Thoracic aorta (tissue), 2 donors: ENCODE results near the gene IL32. TPM values are rescaled to one million over a fixed set of nuclear protein-coding genes. Genes with fewer than 3 reads are reported as not detected.
A peak's percentile ranks its signal among the peaks of the same experiment; 100 is the strongest.

ENCODE experiments used
- ATAC-seq: fragments of 150-250 bp; one replicate; pipeline ENCODE4 v1.8.0; 2017; ENCODE audit warnings: low read depth; ENCODE audit not compliant: insufficient number of reproducible peaks, low FRiP score
- DNase-seq: peaks from one replicate; pipeline ENCODE4 v3.0.0-alpha.2; 2020; ENCODE audit warnings: low spot score
- H3K27ac ChIP-seq, 2 donors: fragments of 200-600 bp; sonication (generic); 1 replicate in 1 of 2; 2 replicates in 1 of 2; pipeline ENCODE4 v1.5.1; 2016; ENCODE audit warnings: mild to moderate bottlenecking in 2 of 2, moderate library complexity in 2 of 2
- H3K27me3 ChIP-seq: fragments of 200-600 bp; sonication (generic); replicated peaks from 2 replicates; pipeline ENCODE4 v1.6.0; 2016; ENCODE audit warnings: mild to moderate bottlenecking; ENCODE audit not compliant: insufficient read depth
- H3K36me3 ChIP-seq: fragments of 200-600 bp; sonication (generic); one replicate; pipeline ENCODE4 v1.5.1; 2016
- H3K4me1 ChIP-seq, 2 donors: fragments of 200-600 bp; sonication (generic); 1 replicate in 1 of 2; 2 replicates in 1 of 2; pipeline versions ENCODE4 v1.5.1 to v1.6.0; 2016; ENCODE audit warnings: low read depth in 2 of 2, mild to moderate bottlenecking in 1 of 2; ENCODE audit not compliant: control insufficient read depth in 1 of 2
- H3K4me3 ChIP-seq: fragments of 200-600 bp; sonication (generic); 2 replicates; pipeline ENCODE4 v1.5.1; 2016; ENCODE audit warnings: mild to moderate bottlenecking
- H3K9me3 ChIP-seq: fragments of 200-600 bp; sonication (generic); 2 replicates; pipeline ENCODE4 v1.5.1; 2016
- CTCF ChIP-seq: fragments of 200-600 bp; sonication (generic); IDR thresholded peaks from one replicate; pipeline ENCODE4 v1.5.1; 2019; ENCODE audit warnings: antibody characterized with exemption
- total RNA-seq, 2 donors: library from RNA; depleted of rRNA; stranded (reverse); fragments of >200 nt; gene quantifications; one replicate each; pipeline versions ENCODE4 v1.1.0 to v1.2.3, GENCODE V29; 2016

The IL32 gene
- total RNA-seq, 2 donors from 2014 or later, result 42.4 to 55.4 TPM

DNA sequence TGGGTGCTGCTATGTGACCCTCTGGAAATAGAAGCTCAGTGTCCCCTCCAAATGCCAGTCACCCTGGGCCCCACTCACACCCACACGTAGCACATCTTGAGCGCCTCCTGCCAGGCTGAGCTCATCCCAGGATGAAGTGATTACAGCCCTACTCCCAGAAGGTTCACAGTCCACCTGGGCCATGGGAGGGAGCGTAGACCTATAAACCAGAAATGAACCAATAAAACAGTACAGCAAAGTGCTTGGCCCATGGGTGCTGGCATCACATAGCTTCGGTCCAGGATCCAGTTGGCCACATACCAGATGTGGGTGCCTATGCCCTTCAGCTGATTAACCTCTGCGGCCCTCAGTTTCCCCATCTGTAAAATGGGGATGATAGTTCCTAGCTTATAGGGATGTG, 26.5 kb upstream of the IL32 start:
- TF ChIP-seq CTCF, result no peak
- Histone ChIP-seq H3K36me3 (no peaks in the 10 kb centered on the region), H3K4me1 (peaks cover 0 to 6% of the 10 kb centered on the region in 2 donors), H3K27ac (no peak overlapping the region), H3K9me3 (no peaks in the 10 kb centered on the region), H3K4me3 (no peak overlapping the region), H3K27me3 (peaks cover 8% of the 10 kb centered on the region)
- no peak for ATAC-seq
- DNase-seq, result no peak

DNA sequence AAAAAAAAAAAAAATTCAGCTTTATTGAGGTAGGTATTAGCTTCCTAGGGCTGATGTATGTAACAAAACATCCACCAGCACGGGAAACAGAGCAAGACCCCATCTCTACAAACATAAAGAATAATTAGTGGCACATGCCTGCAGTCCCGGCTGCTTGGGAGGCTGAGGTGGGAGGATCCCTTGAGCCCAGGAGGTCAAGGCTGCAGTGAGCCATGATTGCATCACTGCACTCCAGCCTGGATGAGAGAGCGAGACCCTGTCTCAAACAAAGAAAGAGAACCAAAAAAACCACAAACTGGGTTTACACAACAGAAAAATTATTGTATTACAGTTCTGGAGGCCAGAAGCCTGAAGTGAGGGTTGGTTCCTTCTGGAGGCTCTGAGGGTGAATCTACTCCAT, 23.1 kb upstream of the IL32 start:
- peaks cover 23% of the 10 kb centered on the region for H3K27me3 ChIP-seq
- DNase-seq (no peak), ATAC-seq (no peak)
- H3K36me3 ChIP-seq, result no peaks in the 10 kb centered on the region
- no peak overlapping the region for H3K4me3 ChIP-seq
- no peaks in the 10 kb centered on the region for H3K9me3 ChIP-seq
- H3K4me1 ChIP-seq, result peaks cover 15 to 17% of the 10 kb centered on the region in 2 donors
- no peak for TF ChIP-seq CTCF
- no peak overlapping the region for H3K27ac ChIP-seq

DNA sequence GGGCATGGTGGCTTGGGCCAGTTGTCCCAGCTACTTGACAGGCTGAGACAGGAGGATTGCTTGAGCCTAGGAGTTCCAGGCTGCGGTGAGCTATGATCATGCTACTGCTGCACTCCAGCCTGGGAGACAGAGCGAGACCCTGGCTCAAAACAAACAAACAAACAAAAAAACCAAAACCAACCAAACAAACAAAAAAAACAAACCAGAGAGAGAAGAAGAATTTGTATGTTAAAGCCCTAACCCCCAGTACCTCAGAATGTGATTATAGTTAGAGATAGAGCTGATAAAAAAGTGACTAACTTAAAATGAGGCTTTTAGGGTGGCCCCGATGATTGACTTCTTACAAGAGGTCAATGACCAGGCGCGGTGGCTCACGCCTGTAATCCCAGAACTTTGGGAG, 20.7 kb upstream of the IL32 start:
- H3K9me3 ChIP-seq, result no peaks in the 10 kb centered on the region
- H3K27me3 ChIP-seq, result peaks cover 23% of the 10 kb centered on the region
- ATAC-seq, result no peak
- DNase-seq, result no peak
- TF ChIP-seq CTCF, result no peak
- H3K4me3 ChIP-seq, result no peak overlapping the region
- H3K4me1 ChIP-seq, result peaks cover 15 to 17% of the 10 kb centered on the region in 2 donors
- H3K36me3 ChIP-seq, result no peaks in the 10 kb centered on the region
- H3K27ac ChIP-seq, result no peak overlapping the region

GRCh38 chr16:3045758-3046640, 19.4 kb upstream of the IL32 start, which contains the start of gene MMP25:
Gene MMP25, plus strand, starts transcription at chr16:3046561. Its CDS starts 357 bp downstream, at chr16:3046918.
- DNase-seq (no peak), ATAC-seq (no peak)
- Histone ChIP-seq H3K27me3 (peaks cover 23% of the 10 kb centered on the region), H3K36me3 (no peaks in the 10 kb centered on the region), H3K4me3 (peak within 1 kb of the TSS; percentile 76), H3K9me3 (no peaks in the 10 kb centered on the region), H3K4me1 (peaks cover 15 to 17% of the 10 kb centered on the region in 2 donors), H3K27ac (no peak within 1 kb of the TSS)
- no peak for TF ChIP-seq CTCF

DNA sequence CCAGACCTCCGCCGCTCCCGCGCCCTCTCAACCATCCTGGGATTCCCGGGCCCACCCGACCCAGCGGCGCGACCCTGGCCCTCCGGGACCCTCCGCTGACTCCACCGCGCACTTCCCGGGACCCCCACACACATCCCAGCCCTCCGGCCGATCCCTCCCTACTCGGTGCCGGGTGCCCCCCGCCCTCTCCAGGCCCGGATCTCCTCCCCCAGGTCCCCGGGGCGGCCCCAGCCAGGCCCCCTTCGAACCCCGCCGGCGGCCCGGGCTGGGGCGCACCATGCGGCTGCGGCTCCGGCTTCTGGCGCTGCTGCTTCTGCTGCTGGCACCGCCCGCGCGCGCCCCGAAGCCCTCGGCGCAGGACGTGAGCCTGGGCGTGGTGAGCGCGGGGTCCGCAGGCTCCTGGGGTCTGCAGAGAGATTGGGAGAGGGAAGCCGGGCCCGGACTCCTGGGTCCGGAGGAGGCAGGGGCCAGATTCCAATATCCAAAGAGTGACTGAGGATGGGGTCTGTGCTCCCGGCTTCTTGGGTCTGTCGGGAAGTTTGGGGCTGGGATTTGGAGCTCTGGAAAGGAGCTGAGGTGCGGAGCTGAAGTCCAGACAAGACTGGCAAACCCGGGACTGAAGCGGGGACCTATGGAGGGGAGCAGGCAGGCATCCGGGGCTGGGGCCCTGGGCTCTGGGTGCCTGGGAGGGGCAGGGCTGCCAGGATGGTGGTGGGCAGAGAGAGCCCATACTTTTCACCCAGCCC, 18.6 kb upstream of the IL32 start:
- H3K27ac ChIP-seq, result no peak overlapping the region
- peaks cover 23% of the 10 kb centered on the region for H3K27me3 ChIP-seq
- DNase-seq, result no peak
- TF ChIP-seq CTCF, result no peak
- peak overlapping the region; percentile 76 for H3K4me3 ChIP-seq
- no peak for ATAC-seq
- no peaks in the 10 kb centered on the region for H3K36me3 ChIP-seq
- peaks cover 15 to 17% of the 10 kb centered on the region in 2 donors for H3K4me1 ChIP-seq
- no peaks in the 10 kb centered on the region for H3K9me3 ChIP-seq
